B cell (primary cell): Measurements from ENCODE around the gene RNPEP. TPM values are rescaled to one million over a fixed set of nuclear protein-coding genes. Genes with fewer than 3 reads are reported as not detected.
A peak's percentile ranks its signal among the peaks of the same experiment; 100 is the strongest.

ENCODE experiments used
- ATAC-seq: fragments of 200-7000 bp; cut with Tn5 transposase; one replicate; pipeline ENCODE4 v1.10.0; 2021; ENCODE audit warnings: low read depth, mild to moderate bottlenecking, moderate number of reproducible peaks, moderate library complexity
- CTCF ChIA-PET: fragments of 350-600 bp; sonication (Branson Sonifier 250); formaldehyde crosslinking; loops from one replicate; lab custom pipeline; 2021; ENCODE audit warnings: antibody characterized with exemption, inconsistent platforms; lab: Charles Lee
- POLR2A ChIA-PET: fragments of 350-600 bp; sonication (Branson Sonifier 250); formaldehyde crosslinking; loops from one replicate; lab custom pipeline; 2021; ENCODE audit warnings: antibody characterized with exemption; lab: Charles Lee
- DNase-seq: peaks from one replicate; pipeline ENCODE4 v3.0.0; 2013
- H2AFZ ChIP-seq: 2 replicates; pipeline ENCODE4 v1.6.1; 2012; ENCODE audit warnings: mild to moderate bottlenecking, low read depth, low read length; ENCODE audit not compliant: insufficient read depth, poor library complexity, severe bottlenecking
- H3K27ac ChIP-seq, 2 donors: 1 replicate in 1 of 2; 2 replicates in 1 of 2; pipeline ENCODE4 v1.5.1; 2012 to 2013; ENCODE audit warnings: low read length in 2 of 2, mild to moderate bottlenecking in 2 of 2, moderate library complexity in 1 of 2
- H3K27me3 ChIP-seq, 4 experiments: fragments of 200-600 bp in 1 of 4; sonication (generic) in 1 of 4; replicated peaks in 1 of 4; 1 replicate in 2 of 4; 2 replicates in 2 of 4; pipeline versions ENCODE4 v1.6.1 to v1.7.0; 2013 to 2016; ENCODE audit warnings: low read length in 3 of 4, mild to moderate bottlenecking in 2 of 4, mixed read lengths in 1 of 4, moderate library complexity in 1 of 4; ENCODE audit not compliant: insufficient read depth in 4 of 4, control insufficient read depth in 3 of 4; ENCODE audit errors: control extremely low read depth in 1 of 4
- H3K36me3 ChIP-seq, 2 experiments: replicated peaks in 1 of 2; 1 replicate in 1 of 2; 2 replicates in 1 of 2; pipeline versions ENCODE4 v1.6.1 to v1.7.1; 2013; ENCODE audit warnings: low read length in 1 of 2; ENCODE audit not compliant: insufficient read depth in 2 of 2, control insufficient read depth in 1 of 2; ENCODE audit errors: control extremely low read depth in 1 of 2, extremely low read depth in 1 of 2
- H3K4me1 ChIP-seq, 2 donors: fragments of 200-600 bp in 1 of 2; sonication (generic) in 1 of 2; 1 replicate in 1 of 2; 2 replicates in 1 of 2; pipeline versions ENCODE4 v1.5.1 to v1.6.1; 2013 to 2017; ENCODE audit warnings: low read length in 2 of 2; ENCODE audit not compliant: control insufficient read depth in 2 of 2, insufficient read depth in 2 of 2
- H3K4me2 ChIP-seq: replicated peaks from 2 replicates; pipeline ENCODE3; 2012; ENCODE audit warnings: mild to moderate bottlenecking, low read depth, low read length; ENCODE audit not compliant: poor library complexity, severe bottlenecking
- H3K4me3 ChIP-seq, 5 experiments: fragments of 200-600 bp in 1 of 5; sonication (generic) in 1 of 5; 1 replicate in 3 of 5; 2 replicates in 2 of 5; pipeline versions ENCODE4 v1.5.1 to v1.7.0; 2011 to 2016; ENCODE audit warnings: low read length in 4 of 5, mild to moderate bottlenecking in 4 of 5, low read depth in 2 of 5, control low read depth in 1 of 5, moderate library complexity in 1 of 5; ENCODE audit not compliant: insufficient read depth in 1 of 5; ENCODE audit errors: control extremely low read depth in 1 of 5, extremely low read depth in 1 of 5
- H3K79me2 ChIP-seq: fragments of 200-600 bp; sonication (generic); one replicate; pipeline ENCODE4 v1.6.0; 2016; ENCODE audit warnings: low read length; ENCODE audit not compliant: control insufficient read depth, insufficient read depth
- H3K9ac ChIP-seq: fragments of 200-600 bp; sonication (generic); 2 replicates; pipeline ENCODE4 v1.6.1; 2017; ENCODE audit warnings: mild to moderate bottlenecking, low read length, moderate library complexity
- H3K9me3 ChIP-seq, 3 donors: one replicate each; pipeline versions ENCODE4 v1.6.1 to v1.7.1; 2013; ENCODE audit warnings: low read length in 2 of 3; ENCODE audit not compliant: control insufficient read depth in 2 of 3, insufficient read depth in 1 of 3; ENCODE audit errors: control extremely low read depth in 1 of 3
- H4K20me1 ChIP-seq: 2 replicates; pipeline ENCODE4 v1.6.0; 2012; ENCODE audit warnings: mild to moderate bottlenecking, low read length; ENCODE audit not compliant: insufficient read depth, control insufficient read depth, poor library complexity, severe bottlenecking
- H3K27ac Mint-ChIP-seq: one replicate; pipeline ENCODE4 v1.8.0; 2021; ENCODE audit warnings: mixed read lengths
- H3K27me3 Mint-ChIP-seq: one replicate; pipeline ENCODE4 v1.8.0; 2021; ENCODE audit warnings: mixed read lengths
- H3K4me1 Mint-ChIP-seq: one replicate; pipeline ENCODE4 v1.8.0; 2021; ENCODE audit warnings: mixed read lengths
- H3K4me3 Mint-ChIP-seq: one replicate; pipeline ENCODE4 v1.8.0; 2021; ENCODE audit warnings: mixed read lengths
- H3K9me3 Mint-ChIP-seq: one replicate; pipeline ENCODE4 v1.8.0; 2022; ENCODE audit warnings: mixed read lengths; ENCODE audit not compliant: insufficient read depth
- CTCF ChIP-seq: fragments of 200-600 bp; IDR thresholded peaks from one replicate; pipeline ENCODE4 v1.8.0; 2022; ENCODE audit warnings: antibody characterized with exemption, mild to moderate bottlenecking
- EZH2 ChIP-seq: IDR thresholded peaks from 2 replicates; pipeline ENCODE4 v1.6.1; 2012; ENCODE audit warnings: borderline replicate concordance, low read depth, mild to moderate bottlenecking, moderate library complexity, low read length; ENCODE audit not compliant: insufficient read depth, poor library complexity, severe bottlenecking
- WGBS: methylation state at CpG from one replicate; pipeline ENCODE4 v1.1.5; 2013; ENCODE audit warnings: missing lambda C conversion rate; ENCODE audit not compliant: insufficient coverage; 5-methylcytosine and 5-hydroxymethylcytosine counted together
- intact Hi-C: fragments of 100-400 bp; cut with micrococcal nuclease; formaldehyde crosslinking; loops from one replicate; pipeline ENCODE4 v1.10.0; 2022
- polyA plus RNA-seq: library from polyadenylated mRNA; depleted of rRNA; stranded (reverse); fragments of >200 nt; gene quantifications from 2 replicates; pipeline ENCODE4 v1.2.3, GENCODE V29; 2012
- total RNA-seq, 2 donors: library from RNA; stranded (reverse); fragments of 120-200 nt in 1 of 2; gene quantifications; 1 replicate in 1 of 2; 2 replicates in 1 of 2; pipeline versions ENCODE4 v1.2.3 to v1.2.4, GENCODE V29; 2013 to 2022

Gene RNPEP
- total and polyA plus RNA-seq, 2 donors (not counting 1 experiment from before 2014, with no cell fraction given): 28.9 to 42.9 TPM

- H3K79me2 ChIP-seq: no peaks in the 10 kb centered on the region
- ChIA-PET POLR2A (no interaction called here), CTCF (no interaction called here)
- H3K27ac ChIP-seq: no peak overlapping the region
- H3K9me3 ChIP-seq: peaks cover 0 to 6% (median 0%) of the 10 kb centered on the region in 3 donors
- Mint-ChIP-seq H3K9me3 (no peaks in the 10 kb centered on the region), H3K27ac (no peak overlapping the region), H3K4me3 (no peak overlapping the region), H3K27me3 (peaks cover 56% of the 10 kb centered on the region), H3K4me1 (peaks cover 11% of the 10 kb centered on the region)
- no peak for DNase-seq
- intact Hi-C loops: no loop called here
- H4K20me1 ChIP-seq: no peaks in the 10 kb centered on the region
- no peaks in the 10 kb centered on the region for H3K36me3 ChIP-seq
- no peak overlapping the region for H3K9ac ChIP-seq
- no peak for ATAC-seq
- TF ChIP-seq CTCF (no peak), EZH2 (no peak)
- H3K4me1 ChIP-seq: peaks cover 10 to 11% of the 10 kb centered on the region in 2 donors
- no peak overlapping the region for H3K4me3 ChIP-seq
- H3K27me3 ChIP-seq: peaks cover 0 to 41% (median 31%) of the 10 kb centered on the region in 4 experiments
- no peak overlapping the region for H3K4me2 ChIP-seq
- 68% methylated on average over 3 of the region's 4 CpGs for WGBS
- H2AFZ ChIP-seq: no peak overlapping the region
Observed at GRCh38 chr1:201945157-201945556, 37.3 kb upstream of the RNPEP start.

GRCh38 chr1:201945863-201946223 lies 36.6 kb upstream of the RNPEP start:
- H3K79me2 ChIP-seq: no peaks in the 10 kb centered on the region
- no peak overlapping the region for H3K27ac ChIP-seq
- Mint-ChIP-seq H3K27ac (no peak overlapping the region), H3K4me3 (peak overlapping the region; percentile 77), H3K4me1 (peaks cover 11% of the 10 kb centered on the region), H3K27me3 (peaks cover 56% of the 10 kb centered on the region), H3K9me3 (no peaks in the 10 kb centered on the region)
- peak overlapping the region; percentile 69 for H2AFZ ChIP-seq
- ChIA-PET POLR2A (no interaction called here), CTCF (no interaction called here)
- peaks cover 0 to 6% (median 0%) of the 10 kb centered on the region in 3 donors for H3K9me3 ChIP-seq
- DNase-seq (no peak), ATAC-seq (no peak)
- intact Hi-C loops: no loop called here
- peak overlapping the region; percentile 68 for H3K4me2 ChIP-seq
- 43% methylated on average over 9 of the region's 10 CpGs for WGBS
- no peaks in the 10 kb centered on the region for H4K20me1 ChIP-seq
- peaks cover 10 to 11% of the 10 kb centered on the region in 2 donors for H3K4me1 ChIP-seq
- H3K27me3 ChIP-seq: peaks cover 0 to 41% (median 31%) of the 10 kb centered on the region in 4 experiments
- no peak overlapping the region for H3K4me3 ChIP-seq
- peak overlapping the region; percentile 39 for H3K9ac ChIP-seq
- TF ChIP-seq CTCF: no peak
- TF ChIP-seq EZH2: no peak
- no peaks in the 10 kb centered on the region for H3K36me3 ChIP-seq
